Ramos (cell line): ENCODE results near the gene SHE.
"Not testable (repeated sequence)": the region's sequence is repeated elsewhere in the genome, so short reads cannot be mapped to it uniquely, and the experiment has no call there.

Experiments
- in situ Hi-C: fragments of 300-500 bp; cut with MboI; formaldehyde crosslinking; loops from one replicate; pipeline ENCODE4 v1.14.3; 2022; ENCODE audit warnings: low sequenced_read_pairs; ENCODE audit not compliant: unreplicated experiment

SHE gene

DNA sequence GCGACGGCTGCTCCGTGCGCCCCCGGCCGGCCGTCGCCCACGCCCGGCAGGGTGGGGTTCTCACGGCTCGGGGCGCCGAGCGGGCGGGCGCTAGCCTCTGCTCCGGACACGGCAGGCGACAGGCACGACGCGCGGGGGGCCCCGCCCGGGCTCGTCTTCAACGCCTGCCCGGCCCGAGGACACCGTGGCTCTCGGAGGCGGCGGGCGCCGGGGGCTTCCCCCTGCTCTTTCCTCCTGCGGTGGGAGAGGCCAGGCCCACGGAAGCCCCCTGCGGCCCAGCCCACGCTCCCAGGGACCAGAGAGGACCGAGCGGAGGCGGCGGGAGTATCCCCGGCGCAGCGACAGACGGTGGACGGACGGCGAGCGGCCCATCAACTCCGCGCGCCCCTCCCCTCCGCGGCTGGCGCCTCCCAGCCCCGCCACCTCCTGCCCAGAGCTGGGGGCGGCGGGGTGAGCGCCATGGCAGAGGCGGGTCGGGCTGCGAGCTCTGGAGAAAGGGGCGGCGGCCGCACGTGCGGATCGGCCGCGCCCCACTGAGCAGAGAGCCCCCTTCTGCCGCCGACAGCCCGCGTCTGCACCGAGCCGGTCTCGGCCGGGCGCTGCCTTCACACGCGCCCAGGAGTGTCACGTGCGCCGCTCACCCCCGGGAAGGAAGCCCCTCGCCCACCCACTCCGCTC is at the start of gene SHE, which contains the start of gene TDRD10:
Gene SHE, minus strand, starts transcription at position 347 of the 678 bp plus-strand sequence. CDS start 386 bp downstream, outside the sequence.
Gene TDRD10, plus strand, starts transcription at position 154 of the 678 bp plus-strand sequence. CDS start 4,685 bp downstream, outside the sequence.
- in situ Hi-C loops, result no loop called here

DNA sequence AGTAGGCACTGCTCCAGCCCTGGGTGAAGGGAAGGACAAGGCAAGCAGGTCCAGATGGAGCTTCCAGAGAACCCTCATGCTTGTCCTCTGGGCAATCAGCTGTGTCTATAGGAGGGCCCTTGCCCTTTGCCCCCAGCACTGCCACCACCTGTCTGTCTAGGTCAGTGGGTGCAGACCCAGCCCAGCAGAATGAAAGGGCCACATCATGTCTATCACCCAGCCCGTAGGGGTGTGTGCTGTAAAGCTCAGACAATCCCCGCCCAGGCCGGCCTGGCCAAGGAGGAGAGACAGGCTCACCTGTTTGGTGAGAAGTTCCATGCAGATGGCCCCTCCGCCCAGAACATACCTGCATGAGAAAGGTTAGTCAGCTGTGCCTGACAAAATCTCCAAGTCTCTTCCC is 49.3 kb upstream of the SHE start:
- in situ Hi-C loops, result no loop called here

- in situ Hi-C loops, result no loop called here
These were observed 48.4 kb upstream of the SHE start for GRCh38 chr1:154550657-154551056.

GRCh38 chr1:154550070-154550469 is 47.9 kb upstream of the SHE start:
- in situ Hi-C loops, result no loop called here

DNA sequence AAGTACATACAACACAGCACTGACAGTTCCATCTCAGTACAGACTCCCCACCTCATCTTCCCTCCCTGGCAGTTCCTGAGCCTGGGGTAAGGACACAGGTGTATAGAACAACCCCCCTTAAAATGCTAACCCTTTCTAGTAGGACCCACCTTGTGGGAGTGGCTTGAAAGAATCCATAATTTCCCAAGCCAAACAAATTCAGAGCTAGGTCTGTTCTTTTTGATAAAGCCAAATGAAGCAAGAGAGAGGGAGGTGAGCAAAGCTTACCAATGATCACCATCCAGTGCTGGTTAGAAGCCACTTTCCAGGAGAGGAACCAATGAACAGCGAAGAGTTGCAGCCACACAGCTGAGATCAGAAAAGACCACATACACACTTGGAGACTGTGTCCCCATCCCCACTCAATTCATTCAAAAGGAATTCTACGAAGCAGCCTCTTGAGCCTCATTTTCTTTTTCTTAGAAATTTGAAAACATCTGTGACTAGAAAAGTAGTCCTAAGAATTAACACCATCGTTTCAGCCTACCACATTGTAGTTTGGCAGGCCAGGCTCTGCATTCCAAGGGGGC is 47.1 kb upstream of the SHE start:
- in situ Hi-C loops, result no loop called here

DNA sequence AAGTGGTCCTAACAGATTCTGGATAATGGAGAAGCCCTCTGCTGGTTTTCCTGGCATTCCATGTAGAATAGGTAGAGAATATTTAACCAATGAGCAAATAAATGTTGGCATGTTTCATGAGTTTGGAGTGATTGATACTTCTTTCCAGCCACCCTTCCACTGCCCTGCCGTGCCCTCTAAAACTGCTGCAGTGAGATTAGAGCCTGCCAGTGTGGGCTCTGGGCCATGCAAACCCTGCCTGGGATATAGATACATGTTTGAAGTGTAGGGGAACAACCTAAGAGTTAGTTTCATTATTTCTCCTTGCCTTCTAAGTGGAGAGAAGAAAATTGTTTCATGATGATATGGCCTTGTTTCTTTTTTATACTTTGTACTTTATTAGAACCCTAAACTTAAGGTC is 45.8 kb upstream of the SHE start:
- in situ Hi-C loops, result no loop called here

DNA sequence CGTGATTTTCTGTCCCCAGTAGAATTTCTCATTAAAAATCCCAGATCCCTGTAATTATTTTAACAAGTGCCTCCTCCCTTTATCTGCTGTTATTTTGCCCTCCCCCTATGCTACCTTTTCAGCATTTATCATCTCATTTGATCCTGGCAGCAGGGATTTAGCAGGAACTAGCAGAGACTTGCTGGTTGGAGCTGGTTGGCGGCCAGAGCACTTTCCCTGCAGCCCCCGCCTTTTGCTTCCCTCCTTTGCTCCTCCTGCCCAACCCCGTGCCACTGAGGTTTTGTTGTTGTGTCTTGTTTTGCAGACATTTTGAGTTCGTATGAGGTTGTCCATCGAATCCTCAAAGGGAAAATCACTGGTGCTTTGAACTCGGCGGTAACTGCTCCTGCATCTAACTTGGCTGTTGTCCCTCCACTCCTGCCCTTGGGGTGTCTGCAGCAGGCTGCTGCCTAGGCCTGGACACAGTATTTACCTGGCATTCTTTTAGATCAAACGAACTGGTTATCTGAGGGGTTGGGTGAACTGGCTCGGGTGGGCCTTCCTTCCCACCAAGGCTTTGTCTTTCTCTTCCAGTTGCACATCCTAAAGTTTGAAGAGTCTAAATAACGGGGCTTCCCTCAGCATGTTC is 45.0 kb upstream of the SHE start:
- in situ Hi-C loops, result no loop called here

DNA sequence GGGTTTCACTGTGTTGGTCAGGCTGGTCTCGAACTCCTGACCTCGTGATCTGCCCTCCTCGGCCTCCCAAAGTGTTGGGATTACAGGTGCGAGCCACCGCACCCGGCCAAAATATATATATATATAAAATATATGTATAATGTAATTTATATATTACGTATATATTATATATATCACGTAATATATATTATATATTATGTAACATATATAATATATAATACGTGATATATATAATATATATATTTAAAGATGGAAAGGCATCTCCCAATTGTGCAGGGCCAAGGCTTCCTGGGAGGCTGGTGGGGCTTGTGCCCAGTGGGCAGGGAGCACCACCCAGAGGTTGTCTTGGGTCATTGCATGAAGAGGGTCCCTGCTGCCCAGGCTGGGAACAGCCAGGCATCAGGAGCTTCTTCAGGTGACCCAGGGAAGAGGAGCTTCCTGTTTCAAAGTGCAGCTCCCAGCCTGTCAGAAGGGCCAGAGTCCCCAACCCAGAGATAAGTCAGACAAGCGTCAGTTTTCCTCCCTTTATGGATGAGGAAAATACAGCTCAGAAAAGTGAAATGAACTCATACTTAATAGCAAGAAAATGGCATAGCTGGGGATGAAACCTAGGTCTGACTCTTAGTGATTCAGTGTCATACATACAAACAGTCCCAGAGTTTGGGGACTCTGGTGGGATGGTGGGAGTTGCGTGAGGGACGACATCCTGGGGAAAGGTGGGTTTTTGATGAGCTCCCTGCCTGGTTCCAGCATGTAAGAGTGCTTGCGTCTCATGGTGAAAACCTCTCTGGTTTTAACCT is 44.3 kb upstream of the SHE start:
- in situ Hi-C loops, result no loop called here

- in situ Hi-C loops, result no loop called here
These were observed 39.0 kb upstream of the SHE start for GRCh38 chr1:154541231-154541630.

GRCh38 chr1:154539486-154540483 is 37.6 kb upstream of the SHE start:
- in situ Hi-C loops, result no loop called here

- in situ Hi-C loops, result no loop called here
These were observed 34.4 kb upstream of the SHE start for GRCh38 chr1:154536570-154536969.

DNA sequence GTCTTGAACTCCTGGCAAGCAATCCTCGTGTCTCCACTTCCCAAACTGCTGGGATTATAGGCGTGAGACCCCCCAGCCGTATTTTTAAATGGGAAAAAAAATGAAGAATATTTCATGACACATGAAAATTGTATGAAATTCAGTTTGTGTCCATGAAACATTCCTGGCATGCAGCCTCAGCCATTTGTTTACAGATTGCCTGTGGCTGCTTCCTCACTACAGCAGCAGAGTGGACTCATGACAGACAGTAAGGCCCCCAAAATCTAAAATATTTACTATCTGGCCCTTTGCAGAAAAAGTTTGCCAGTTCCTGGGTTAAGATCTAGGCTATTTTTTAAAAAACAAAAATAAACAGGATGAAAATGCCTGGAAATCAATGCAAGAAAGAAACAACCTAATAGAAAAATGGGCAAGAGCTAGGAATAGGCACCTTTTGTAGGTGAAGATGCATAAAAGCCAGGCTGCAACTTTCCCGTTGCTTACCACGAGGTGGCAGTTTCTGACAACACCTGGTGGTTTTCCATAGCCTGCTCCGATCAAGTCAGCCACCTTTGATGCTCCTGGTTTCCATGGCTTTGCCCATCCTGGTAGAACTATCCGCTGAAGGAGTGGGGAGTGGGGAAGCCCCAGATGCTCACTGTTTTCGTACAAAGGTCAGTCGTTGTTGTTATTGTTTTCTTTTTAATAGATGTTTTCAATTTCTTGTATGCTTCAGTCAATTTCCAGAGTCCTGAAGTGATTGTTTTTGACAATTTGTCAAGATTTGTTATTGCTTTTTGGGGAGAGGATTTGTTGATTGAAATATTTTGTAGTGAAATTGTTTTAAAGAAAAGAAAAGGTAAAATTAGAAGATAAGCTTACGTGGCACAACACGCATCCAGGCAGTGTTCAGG is 32.0 kb upstream of the SHE start:
- in situ Hi-C loops, result no loop called here

- in situ Hi-C loops, result not testable (repeated sequence)
These were observed 29.7 kb upstream of the SHE start for GRCh38 chr1:154531950-154532349.

DNA sequence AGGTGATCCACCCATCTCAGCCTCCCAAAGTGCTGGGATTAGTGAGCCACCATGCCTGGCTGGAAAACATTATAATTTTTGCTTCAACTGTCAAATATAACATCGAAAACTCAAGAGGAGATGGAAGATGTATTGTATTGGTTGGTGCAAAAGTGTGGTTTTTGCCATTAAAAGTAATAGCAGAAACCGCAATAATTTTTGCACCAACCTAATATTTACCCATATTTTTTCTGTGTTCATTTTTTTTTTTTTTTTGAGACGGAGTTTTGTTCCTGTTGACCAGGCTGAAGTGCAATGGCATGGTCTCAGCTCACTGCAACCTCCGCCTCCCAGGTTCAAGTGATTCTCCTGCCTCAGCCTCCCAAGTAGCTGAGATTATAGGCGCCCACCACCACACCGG is 27.1 kb upstream of the SHE start:
- in situ Hi-C loops, result no loop called here

GRCh38 chr1:154527192-154527591 is 25.0 kb upstream of the SHE start:
- in situ Hi-C loops, result no loop called here

DNA sequence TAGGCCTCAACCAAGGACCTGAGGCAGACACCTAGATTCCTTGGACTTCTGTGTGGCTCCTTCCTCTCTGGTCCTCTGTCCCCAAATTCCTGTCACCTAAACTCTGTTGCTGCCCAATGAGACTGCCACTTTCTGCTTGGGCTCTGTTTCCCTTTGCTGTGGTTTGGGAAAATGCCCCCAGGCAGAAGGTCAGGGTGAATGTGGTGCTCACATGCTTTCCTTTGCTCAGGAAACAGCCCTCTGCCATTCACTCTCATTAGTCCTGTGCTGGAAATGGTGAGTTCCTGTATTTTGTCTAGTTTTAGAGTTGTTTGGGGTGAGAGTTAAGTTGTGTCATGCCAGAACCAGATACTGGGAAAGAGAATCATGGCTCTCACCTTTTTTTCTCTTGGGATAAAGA is 22.7 kb upstream of the SHE start:
- in situ Hi-C loops, result no loop called here

- in situ Hi-C loops, result no loop called here
These were observed 19.5 kb upstream of the SHE start for GRCh38 chr1:154521695-154522094.

DNA sequence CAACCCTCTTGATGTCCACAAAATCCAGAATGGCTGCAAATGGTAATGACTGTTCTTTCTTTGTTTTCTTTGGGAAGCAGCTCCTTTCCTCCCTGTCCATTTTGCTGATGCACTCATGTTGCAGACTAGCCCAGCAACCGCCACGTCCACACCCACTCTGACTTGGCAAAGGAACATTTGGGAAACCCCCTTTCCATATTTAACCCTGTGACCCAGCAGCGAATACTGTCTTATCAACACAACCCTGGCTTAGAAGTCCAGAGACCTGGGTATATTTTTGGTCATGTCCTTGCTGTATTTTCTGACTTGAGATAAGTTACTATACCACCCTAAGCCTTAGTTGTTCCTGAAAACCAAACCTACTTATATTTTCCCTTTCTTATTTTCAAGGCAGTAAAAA is 18.1 kb upstream of the SHE start:
- in situ Hi-C loops, result no loop called here

DNA sequence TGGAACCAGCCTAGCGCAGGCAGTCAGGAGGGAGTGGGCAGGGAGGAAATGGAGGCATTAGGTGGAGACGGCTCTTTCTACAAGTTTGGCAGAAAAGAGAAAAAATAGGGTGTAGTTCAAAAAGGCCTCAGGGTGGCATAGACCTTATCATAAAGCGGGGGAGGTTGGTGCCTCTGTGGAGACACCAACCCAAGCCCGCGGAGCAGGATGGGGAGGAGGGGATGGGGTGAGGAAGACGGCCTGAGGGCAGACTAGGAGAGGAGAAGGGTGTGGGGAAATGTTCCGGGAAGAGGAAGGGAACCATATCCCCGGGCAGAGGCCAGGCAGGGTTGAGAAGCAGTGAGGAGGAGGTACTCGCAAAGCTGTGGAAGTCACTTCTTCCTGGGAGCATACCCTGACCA is 17.4 kb upstream of the SHE start:
- in situ Hi-C loops, result no loop called here
